NAMALWA (cell line): ENCODE data around the gene SLC9C2.

Experiments
- DNase-seq: peaks from one replicate; pipeline ENCODE4 v3.0.0-alpha.2; 2015; ENCODE audit warnings: low spot score

The SLC9C2 gene

GRCh38 chr1:173451981-173452380, 150.9 kb downstream of the SLC9C2 start:
- no peak for DNase-seq
